Endodermal cell (in vitro differentiated cells): Measurements from ENCODE around the gene KLHL24. TPM values are rescaled to one million over a fixed set of nuclear protein-coding genes. Genes with fewer than 3 reads are reported as not detected.
"Not testable (repeated sequence)": the region's sequence is repeated elsewhere in the genome, so short reads cannot be mapped to it uniquely, and the experiment has no call there.

ENCODE experiments used
- DNase-seq: peaks from one replicate; pipeline ENCODE4 v3.0.0-alpha.2; 2017
- H3K27ac ChIP-seq: 2 replicates; pipeline ENCODE4 v1.5.1; 2013; ENCODE audit warnings: mild to moderate bottlenecking, low read depth, low read length, moderate library complexity
- H3K27me3 ChIP-seq: 2 replicates; pipeline ENCODE4 v1.6.1; 2013; ENCODE audit warnings: mild to moderate bottlenecking, low read length, moderate library complexity; ENCODE audit not compliant: insufficient read depth, control insufficient read depth, poor library complexity, severe bottlenecking
- H3K36me3 ChIP-seq: 2 replicates; pipeline ENCODE4 v1.7.0; 2013; ENCODE audit warnings: mild to moderate bottlenecking, low read length, moderate library complexity; ENCODE audit not compliant: control insufficient read depth, insufficient read depth
- H3K4me1 ChIP-seq: one replicate; pipeline ENCODE4 v1.7.0; 2013; ENCODE audit warnings: low read length; ENCODE audit not compliant: control insufficient read depth, insufficient read depth
- H3K4me3 ChIP-seq: 2 replicates; pipeline ENCODE4 v1.5.1; 2013; ENCODE audit warnings: mild to moderate bottlenecking, low read length, moderate library complexity
- H3K9ac ChIP-seq: 2 replicates; pipeline ENCODE4 v1.6.1; 2013; ENCODE audit warnings: mild to moderate bottlenecking, low read length, moderate library complexity; ENCODE audit not compliant: poor library complexity, severe bottlenecking; ENCODE audit errors: extremely low read depth
- H3K9me3 ChIP-seq: 2 replicates; pipeline ENCODE4 v1.6.1; 2013; ENCODE audit warnings: mild to moderate bottlenecking, low read length, moderate library complexity; ENCODE audit not compliant: control insufficient read depth
- H3K27ac Mint-ChIP-seq: 2 replicates; pipeline ENCODE4 v1.8.0; 2020; ENCODE audit warnings: mixed read lengths
- H3K27me3 Mint-ChIP-seq: 2 replicates; pipeline ENCODE4 v1.8.0; 2021; ENCODE audit warnings: mild to moderate bottlenecking, mixed read lengths; ENCODE audit not compliant: insufficient read depth
- H3K36me3 Mint-ChIP-seq: 2 replicates; pipeline ENCODE4 v1.8.0; 2020; ENCODE audit warnings: low read depth, mixed read lengths
- H3K4me1 Mint-ChIP-seq: 2 replicates; pipeline ENCODE4 v1.8.0; 2020; ENCODE audit warnings: mixed read lengths
- H3K4me3 Mint-ChIP-seq: 2 replicates; pipeline ENCODE4 v1.8.0; 2020; ENCODE audit warnings: mild to moderate bottlenecking, moderate library complexity, mixed read lengths
- H3K9me3 Mint-ChIP-seq: 2 replicates; pipeline ENCODE4 v1.8.0; 2020; ENCODE audit warnings: mild to moderate bottlenecking, mixed read lengths
- CTCF ChIP-seq: fragments of 200-600 bp; sonication (generic); conservative IDR thresholded peaks from 2 replicates; pipeline ENCODE4 v1.5.0; 2021; ENCODE audit warnings: antibody characterized with exemption, mild to moderate bottlenecking
- WGBS, 2 experiments: methylation state at CpG; one replicate each; pipeline versions ENCODE4 v1.1.5 to v1.1.7; 2013; ENCODE audit warnings: missing lambda C conversion rate in 2 of 2, mixed read lengths in 1 of 2; ENCODE audit not compliant: insufficient coverage in 1 of 2, insufficient read length in 1 of 2; 5-methylcytosine and 5-hydroxymethylcytosine counted together
- total RNA-seq, 2 donors: library from RNA; stranded (reverse); fragmentation: NEBNext Ultra II Directional in 1 of 2; extraction: Animal tissue kit (Norgen Biotek cat#: 25700) in 1 of 2; gene quantifications; 2 replicates in 1 of 2; 3 replicates in 1 of 2; pipeline ENCODE4 v1.2.1, GENCODE V29; 2021

Gene KLHL24
- total RNA-seq, 2 donors from 2014 or later = 29.9 to 39.9 TPM

GRCh38 chr3:183626877-183627594 lies 8.4 kb upstream of the KLHL24 start:
- Histone ChIP-seq H3K9me3 (no peaks in the 10 kb centered on the region), H3K36me3 (no peaks in the 10 kb centered on the region), H3K9ac (no peak overlapping the region), H3K4me3 (no peak overlapping the region), H3K27me3 (no peaks in the 10 kb centered on the region), H3K27ac (no peak overlapping the region), H3K4me1 (no peaks in the 10 kb centered on the region)
- no peaks in the 10 kb centered on the region for H3K9me3 Mint-ChIP-seq
- no peaks in the 10 kb centered on the region for H3K36me3 Mint-ChIP-seq
- H3K4me1 Mint-ChIP-seq = no peaks in the 10 kb centered on the region
- 94 to 97% methylated on average over 6 of the region's 8 CpGs for WGBS, 2 experiments
- DNase-seq = no peak
- TF ChIP-seq CTCF = no peak
- peaks cover 5% of the 10 kb centered on the region for H3K27me3 Mint-ChIP-seq
- no peak overlapping the region for H3K27ac Mint-ChIP-seq
- H3K4me3 Mint-ChIP-seq = no peak overlapping the region

- H3K4me1 ChIP-seq = no peaks in the 10 kb centered on the region
These were observed 5.7 kb upstream of the KLHL24 start for GRCh38 chr3:183629546-183630301.

GRCh38 chr3:183631715-183632114 lies 3.7 kb upstream of the KLHL24 start:
- no peaks in the 10 kb centered on the region for H3K27me3 ChIP-seq
- Mint-ChIP-seq H3K36me3 (no peaks in the 10 kb centered on the region), H3K9me3 (no peaks in the 10 kb centered on the region), H3K4me1 (no peaks in the 10 kb centered on the region), H3K27ac (no peak overlapping the region), H3K27me3 (no peaks in the 10 kb centered on the region), H3K4me3 (no peak overlapping the region)
- H3K4me1 ChIP-seq = no peaks in the 10 kb centered on the region
- no peak for TF ChIP-seq CTCF
- no peak overlapping the region for H3K9ac ChIP-seq
- H3K9me3 ChIP-seq = no peaks in the 10 kb centered on the region
- DNase-seq = no peak
- H3K27ac ChIP-seq = no peak overlapping the region
- H3K36me3 ChIP-seq = no peaks in the 10 kb centered on the region
- no peak overlapping the region for H3K4me3 ChIP-seq

More at GRCh38 chr3:183629546-183630301, 5.7 kb upstream of the KLHL24 start:
- no peak for DNase-seq
- H3K4me3 Mint-ChIP-seq = no peak overlapping the region
- Histone ChIP-seq H3K9me3 (no peaks in the 10 kb centered on the region), H3K27ac (no peak overlapping the region), H3K27me3 (no peaks in the 10 kb centered on the region), H3K36me3 (no peaks in the 10 kb centered on the region), H3K4me3 (no peak overlapping the region), H3K9ac (no peak overlapping the region)
- H3K4me1 Mint-ChIP-seq = no peaks in the 10 kb centered on the region
- H3K27me3 Mint-ChIP-seq = no peaks in the 10 kb centered on the region
- H3K36me3 Mint-ChIP-seq = no peaks in the 10 kb centered on the region
- no peak for TF ChIP-seq CTCF
- H3K9me3 Mint-ChIP-seq = no peaks in the 10 kb centered on the region
- WGBS, 2 experiments = 99 to 100% methylated on average over 3 of the region's 3 CpGs
- no peak overlapping the region for H3K27ac Mint-ChIP-seq

- H3K36me3 Mint-ChIP-seq, H3K9me3 ChIP-seq, H3K4me3 ChIP-seq, H3K36me3 ChIP-seq, H3K27me3 Mint-ChIP-seq, H3K9ac ChIP-seq, H3K27ac Mint-ChIP-seq, H3K27me3 ChIP-seq, DNase-seq, H3K9me3 Mint-ChIP-seq, H3K4me1 ChIP-seq, H3K27ac ChIP-seq, H3K4me3 Mint-ChIP-seq, H3K4me1 Mint-ChIP-seq: not testable (repeated sequence)
- 75 to 96% methylated on average over 2 to 8 of the region's 8 CpGs for WGBS, 2 experiments
These were observed 2.7 kb upstream of the KLHL24 start for GRCh38 chr3:183632725-183633124.
